Activated B cell treated with CpG ODN at 0.5 μM for 24 hours (primary cell): ENCODE data around the gene PDE10A. TPM values are rescaled to one million over a fixed set of nuclear protein-coding genes. Genes with fewer than 3 reads are reported as not detected.

Experiments
- ATAC-seq: fragments of 200-7000 bp; cut with Tn5 transposase; one replicate; pipeline ENCODE4 v1.10.0; 2021; ENCODE audit warnings: low read depth, mild to moderate bottlenecking, moderate library complexity
- CTCF ChIA-PET: fragments of 350-600 bp; sonication (Branson Sonifier 250); formaldehyde crosslinking; loops from one replicate; lab custom pipeline; 2021; ENCODE audit warnings: antibody characterized with exemption; lab: Charles Lee
- POLR2A ChIA-PET: fragments of 350-600 bp; sonication (Branson Sonifier 250); formaldehyde crosslinking; loops from one replicate; lab custom pipeline; 2021; ENCODE audit warnings: antibody characterized with exemption; lab: Charles Lee
- DNase-seq: peaks from one replicate; pipeline ENCODE4 v3.0.0; 2022
- H3K27ac Mint-ChIP-seq: one replicate; pipeline ENCODE4 v1.8.0; 2020; ENCODE audit warnings: mixed read lengths
- H3K27me3 Mint-ChIP-seq: one replicate; pipeline ENCODE4 v1.8.0; 2021; ENCODE audit warnings: mixed read lengths
- H3K36me3 Mint-ChIP-seq: one replicate; pipeline ENCODE4 v1.8.0; 2021; ENCODE audit warnings: low read depth, mixed read lengths
- H3K4me1 Mint-ChIP-seq: one replicate; pipeline ENCODE4 v1.8.0; 2021; ENCODE audit warnings: mixed read lengths
- H3K4me3 Mint-ChIP-seq: one replicate; pipeline ENCODE4 v1.8.0; 2020; ENCODE audit warnings: mild to moderate bottlenecking, mixed read lengths
- H3K9me3 Mint-ChIP-seq: one replicate; pipeline ENCODE4 v1.8.0; 2020; ENCODE audit warnings: mixed read lengths
- intact Hi-C: fragments of 100-400 bp; cut with micrococcal nuclease; formaldehyde crosslinking; loops from one replicate; pipeline ENCODE4 v1.15.1; 2024
- total RNA-seq: library from RNA; stranded (reverse); gene quantifications from 2 replicates; pipeline ENCODE4 v1.2.3, GENCODE V29; 2022
- TF ChIP-seq, protein P1 (sequence below): fragments of 200-600 bp; IDR thresholded peaks from one replicate; pipeline ENCODE4 v1.8.0; 2022; ENCODE audit warnings: antibody characterized with exemption, mild to moderate bottlenecking

The PDE10A gene
- total RNA-seq, 1 donor from 2014 or later: not detected

DNA sequence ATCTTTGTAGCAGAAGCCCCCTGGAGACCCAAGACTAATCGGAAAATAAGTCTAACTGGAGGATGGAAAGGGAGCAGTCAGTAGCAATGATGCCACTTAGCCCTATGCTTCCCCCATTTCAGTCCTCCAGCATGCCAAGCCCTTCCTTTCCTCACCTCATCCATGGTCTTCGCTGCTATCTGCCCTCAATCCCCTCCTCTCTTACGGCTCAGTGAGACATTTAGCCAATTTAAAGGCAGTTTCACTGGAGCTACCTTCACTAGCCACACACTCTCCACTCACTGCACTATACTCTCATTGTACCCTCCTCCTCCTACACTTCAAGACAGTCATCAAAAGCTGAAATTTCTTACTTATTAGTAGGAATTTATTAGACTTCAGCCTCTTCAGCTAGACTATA, 111.2 kb downstream of the PDE10A start:
- Mint-ChIP-seq H3K4me3 (no peak overlapping the region), H3K27me3 (no peaks in the 10 kb centered on the region), H3K9me3 (no peaks in the 10 kb centered on the region), H3K27ac (no peak overlapping the region), H3K4me1 (no peaks in the 10 kb centered on the region), H3K36me3 (no peaks in the 10 kb centered on the region)
- intact Hi-C loops: no loop called here
- POLR2A ChIA-PET: no interaction called here
- ATAC-seq (no peak), DNase-seq (no peak)
- CTCF ChIA-PET: no interaction called here
- TF ChIP-seq, protein P1, sequence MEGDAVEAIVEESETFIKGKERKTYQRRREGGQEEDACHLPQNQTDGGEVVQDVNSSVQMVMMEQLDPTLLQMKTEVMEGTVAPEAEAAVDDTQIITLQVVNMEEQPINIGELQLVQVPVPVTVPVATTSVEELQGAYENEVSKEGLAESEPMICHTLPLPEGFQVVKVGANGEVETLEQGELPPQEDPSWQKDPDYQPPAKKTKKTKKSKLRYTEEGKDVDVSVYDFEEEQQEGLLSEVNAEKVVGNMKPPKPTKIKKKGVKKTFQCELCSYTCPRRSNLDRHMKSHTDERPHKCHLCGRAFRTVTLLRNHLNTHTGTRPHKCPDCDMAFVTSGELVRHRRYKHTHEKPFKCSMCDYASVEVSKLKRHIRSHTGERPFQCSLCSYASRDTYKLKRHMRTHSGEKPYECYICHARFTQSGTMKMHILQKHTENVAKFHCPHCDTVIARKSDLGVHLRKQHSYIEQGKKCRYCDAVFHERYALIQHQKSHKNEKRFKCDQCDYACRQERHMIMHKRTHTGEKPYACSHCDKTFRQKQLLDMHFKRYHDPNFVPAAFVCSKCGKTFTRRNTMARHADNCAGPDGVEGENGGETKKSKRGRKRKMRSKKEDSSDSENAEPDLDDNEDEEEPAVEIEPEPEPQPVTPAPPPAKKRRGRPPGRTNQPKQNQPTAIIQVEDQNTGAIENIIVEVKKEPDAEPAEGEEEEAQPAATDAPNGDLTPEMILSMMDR: no peak

DNA sequence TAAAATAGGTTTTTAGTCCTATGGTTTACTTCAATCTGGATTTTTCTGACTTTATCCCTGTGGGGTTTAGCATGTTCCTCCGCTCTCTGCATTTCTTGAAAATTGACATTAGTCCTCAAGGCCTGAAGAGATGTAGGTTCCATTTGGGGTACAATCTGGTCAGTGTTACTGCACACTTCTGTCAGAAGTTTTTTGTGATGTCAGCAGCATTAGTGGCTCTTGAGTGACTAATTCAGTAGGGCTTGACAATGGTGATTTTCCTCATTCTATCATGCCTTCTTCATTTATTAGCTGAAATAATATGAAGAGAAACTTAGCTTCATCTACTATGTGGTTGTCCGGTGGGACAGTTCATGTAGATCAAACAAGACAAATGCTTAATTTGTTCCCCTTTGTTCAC, 114.6 kb downstream of the PDE10A start:
- ChIA-PET CTCF (no interaction called here), POLR2A (no interaction called here)
- DNase-seq: no peak
- no peak overlapping the region for H3K4me3 Mint-ChIP-seq
- H3K9me3 Mint-ChIP-seq: no peaks in the 10 kb centered on the region
- intact Hi-C loops: no loop called here
- H3K27me3 Mint-ChIP-seq: no peaks in the 10 kb centered on the region
- H3K36me3 Mint-ChIP-seq: no peaks in the 10 kb centered on the region
- TF ChIP-seq, protein P1: no peak
- no peaks in the 10 kb centered on the region for H3K4me1 Mint-ChIP-seq
- ATAC-seq: no peak
- no peak overlapping the region for H3K27ac Mint-ChIP-seq

DNA sequence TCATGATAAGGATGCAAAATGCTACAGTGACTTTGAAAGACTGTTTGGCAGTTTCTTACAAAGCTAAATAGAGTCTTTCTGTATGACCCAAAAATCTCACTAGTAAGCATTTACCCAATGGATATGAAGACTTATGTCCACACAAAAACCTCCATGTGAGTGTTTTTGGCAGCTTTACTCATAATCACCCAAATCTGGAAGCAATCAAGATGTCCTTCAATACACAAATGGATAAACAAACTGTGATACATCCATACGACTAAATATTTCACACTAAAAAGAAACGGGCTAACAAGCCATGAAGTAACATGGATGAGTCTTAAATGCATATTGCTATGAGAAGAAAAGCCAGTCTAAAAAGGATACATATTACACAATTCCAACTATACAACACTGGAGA, 117.2 kb downstream of the PDE10A start:
- Mint-ChIP-seq H3K4me3 (no peak overlapping the region), H3K27ac (no peak overlapping the region), H3K36me3 (no peaks in the 10 kb centered on the region), H3K4me1 (no peaks in the 10 kb centered on the region), H3K9me3 (no peaks in the 10 kb centered on the region), H3K27me3 (no peaks in the 10 kb centered on the region)
- no peak for DNase-seq
- ChIA-PET POLR2A (no interaction called here), CTCF (no interaction called here)
- TF ChIP-seq, protein P1: no peak
- intact Hi-C loops: no loop called here
- ATAC-seq: no peak

DNA sequence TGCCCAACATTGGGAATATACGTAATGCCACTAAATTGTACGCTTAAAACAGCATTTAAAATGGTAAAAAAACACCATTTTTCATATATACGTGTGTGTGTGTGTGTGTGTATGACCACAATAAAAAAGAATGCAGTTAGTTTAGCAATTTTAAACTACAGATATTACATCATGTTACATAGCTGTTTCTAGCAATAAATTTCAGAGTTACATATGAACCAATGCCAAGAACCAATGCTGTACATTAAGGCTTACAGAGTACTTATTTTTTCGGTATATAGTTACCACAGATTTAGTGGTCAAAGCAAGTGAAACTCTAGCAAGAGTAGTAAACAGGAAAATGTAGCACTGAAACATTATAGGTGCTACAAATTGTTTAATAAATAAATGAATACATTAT, 119.3 kb downstream of the PDE10A start:
- H3K27me3 Mint-ChIP-seq: no peaks in the 10 kb centered on the region
- ATAC-seq: no peak
- no peak overlapping the region for H3K4me3 Mint-ChIP-seq
- POLR2A ChIA-PET: no interaction called here
- DNase-seq: no peak
- no peaks in the 10 kb centered on the region for H3K36me3 Mint-ChIP-seq
- no peaks in the 10 kb centered on the region for H3K4me1 Mint-ChIP-seq
- intact Hi-C loops: no loop called here
- no peaks in the 10 kb centered on the region for H3K9me3 Mint-ChIP-seq
- CTCF ChIA-PET: no interaction called here
- TF ChIP-seq, protein P1: no peak
- no peak overlapping the region for H3K27ac Mint-ChIP-seq

DNA sequence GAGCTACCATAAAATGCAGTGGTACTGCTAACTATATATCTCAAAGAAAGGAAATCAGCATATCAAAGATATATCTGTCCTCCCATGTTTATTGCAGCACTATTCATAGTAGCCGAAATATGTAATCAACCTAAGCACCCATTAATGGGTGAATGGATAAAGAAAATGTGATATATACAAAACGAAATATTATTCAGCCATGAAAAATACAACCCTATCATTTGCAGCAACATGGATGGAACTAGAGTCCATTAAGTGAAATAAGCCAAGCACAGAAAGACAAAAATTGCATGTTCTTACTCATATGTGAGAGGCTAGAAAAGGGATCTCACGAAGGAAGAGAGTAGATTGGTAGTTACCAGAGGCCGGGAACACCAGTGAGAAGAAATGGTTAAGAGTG, 126.1 kb downstream of the PDE10A start:
- CTCF ChIA-PET: no interaction called here
- no peak for DNase-seq
- intact Hi-C loops: no loop called here
- no peak for ATAC-seq
- Mint-ChIP-seq H3K9me3 (peaks cover 5% of the 10 kb centered on the region), H3K27ac (no peak overlapping the region), H3K27me3 (no peaks in the 10 kb centered on the region), H3K4me1 (no peaks in the 10 kb centered on the region), H3K36me3 (no peaks in the 10 kb centered on the region), H3K4me3 (no peak overlapping the region)
- TF ChIP-seq, protein P1: no peak
- POLR2A ChIA-PET: no interaction called here
